GM11168 (cell line): ENCODE data around the gene KAT8.
"Not testable (repeated sequence)": the region's sequence is repeated elsewhere in the genome, so short reads cannot be mapped to it uniquely, and the experiment has no call there.

Source experiments
- in situ Hi-C: fragments of 300-500 bp; cut with MboI; formaldehyde crosslinking; loops from one replicate; pipeline ENCODE4 v1.12.0; 2022; ENCODE audit warnings: low sequenced_read_pairs; ENCODE audit not compliant: unreplicated experiment

KAT8 gene

DNA sequence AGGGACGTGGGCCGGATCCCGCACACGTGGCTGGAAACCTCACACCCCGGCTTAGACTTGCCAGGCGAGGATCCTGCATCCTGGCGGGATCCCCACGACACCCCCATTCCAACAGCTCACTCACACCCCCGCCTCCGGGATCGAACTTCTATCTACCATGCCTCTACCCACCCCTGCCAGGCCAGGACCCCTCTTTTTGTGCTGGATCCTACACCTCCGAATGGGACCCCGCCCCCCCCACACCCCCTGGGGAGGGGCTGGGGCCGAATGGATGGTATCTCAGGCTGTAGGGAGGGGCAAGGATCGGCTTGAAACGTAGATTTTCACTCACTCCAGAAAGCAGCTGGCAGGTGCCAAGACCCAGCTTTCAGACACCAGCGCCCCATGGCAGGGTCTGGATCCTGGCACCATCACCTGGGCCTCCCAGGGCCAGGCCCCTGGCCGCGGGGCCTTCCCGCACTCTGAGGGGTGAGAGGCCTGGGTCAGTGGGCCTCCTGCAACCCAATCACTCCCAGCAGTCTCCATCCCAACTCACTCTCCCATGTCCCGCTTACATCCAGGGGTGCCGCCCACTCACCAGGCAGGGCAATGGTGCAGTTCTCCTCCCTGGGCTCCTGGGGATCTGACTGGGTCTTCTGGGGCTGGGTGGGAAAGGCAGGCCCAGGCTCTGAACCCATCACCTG, 25.7 kb downstream of the KAT8 start:
- in situ Hi-C loops: no loop called here

GRCh38 chr16:31143694-31144148, 26.3 kb downstream of the KAT8 start:
- in situ Hi-C loops: no loop called here

DNA sequence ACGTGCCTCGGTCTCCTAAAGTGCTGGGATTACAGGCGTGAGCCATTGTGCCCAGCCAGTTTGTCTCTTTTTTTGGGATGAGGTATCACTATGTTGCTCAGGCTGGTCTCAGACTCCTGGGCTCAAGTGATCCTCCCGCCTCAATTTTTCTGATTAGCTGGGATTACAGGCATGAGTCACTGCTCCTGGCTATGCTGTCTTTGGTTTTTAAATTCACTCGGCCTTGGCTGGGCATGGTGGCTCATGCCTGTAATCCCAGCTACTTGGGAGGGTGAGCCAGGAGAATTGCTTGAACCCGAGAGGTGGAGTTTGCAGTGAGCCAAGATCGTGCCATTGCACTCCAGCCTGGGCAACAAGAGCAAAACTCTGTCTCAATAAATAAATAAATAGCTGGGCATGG, 27.0 kb downstream of the KAT8 start:
- in situ Hi-C loops: not testable (repeated sequence)

DNA sequence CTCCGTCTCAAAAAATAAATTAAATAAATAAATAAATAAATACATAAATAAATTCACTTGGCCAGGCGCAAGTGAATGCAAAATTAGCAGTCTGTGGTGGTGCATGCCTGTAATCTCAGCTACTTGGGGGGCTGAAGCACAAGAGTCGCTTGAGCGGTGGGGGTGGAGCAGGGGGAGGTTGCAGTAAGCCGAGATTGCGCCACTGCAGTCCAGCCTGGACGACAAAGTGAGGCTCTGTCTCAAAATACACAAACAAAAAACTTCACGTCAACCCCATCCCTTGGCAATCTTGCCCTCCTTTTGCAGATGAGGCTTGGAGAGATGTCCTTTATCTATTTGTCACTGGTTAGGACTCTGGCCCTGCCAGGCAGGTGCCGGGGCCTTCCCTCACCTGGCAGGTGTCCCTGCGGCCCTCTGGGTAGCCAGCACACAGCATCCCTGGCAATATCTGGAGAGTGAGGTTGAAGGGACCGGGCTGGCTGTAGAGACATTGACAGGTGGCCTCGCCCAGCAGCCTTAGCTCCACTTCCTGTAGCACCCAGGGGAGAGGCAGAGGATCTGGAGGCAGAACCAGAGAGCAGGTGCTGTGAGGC, 28.0 kb downstream of the KAT8 start:
- in situ Hi-C loops: no loop called here

DNA sequence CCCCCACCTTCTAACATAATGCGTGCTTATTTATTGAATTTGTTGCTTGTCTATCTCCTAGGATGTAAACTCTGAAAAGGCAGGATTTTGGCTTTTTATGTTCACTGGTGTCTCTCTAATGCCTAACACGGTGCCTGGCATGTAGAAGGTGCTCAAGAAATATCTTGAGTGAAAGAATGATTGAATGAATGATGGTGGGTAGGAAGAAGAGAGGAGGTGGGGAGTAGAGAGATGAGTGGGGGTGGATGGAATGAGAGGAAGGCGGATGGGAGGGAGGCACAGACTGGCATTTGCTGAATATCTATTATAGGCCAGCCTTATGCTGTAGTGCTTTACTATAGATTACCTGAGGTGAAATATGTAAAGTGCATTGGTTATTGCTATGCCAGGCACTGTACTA, 30.1 kb downstream of the KAT8 start:
- in situ Hi-C loops: no loop called here

- in situ Hi-C loops: no loop called here
Measured at GRCh38 chr16:31148281-31148728, 30.8 kb downstream of the KAT8 start.

GRCh38 chr16:31148896-31149295, 31.4 kb downstream of the KAT8 start:
- in situ Hi-C loops: no loop called here

DNA sequence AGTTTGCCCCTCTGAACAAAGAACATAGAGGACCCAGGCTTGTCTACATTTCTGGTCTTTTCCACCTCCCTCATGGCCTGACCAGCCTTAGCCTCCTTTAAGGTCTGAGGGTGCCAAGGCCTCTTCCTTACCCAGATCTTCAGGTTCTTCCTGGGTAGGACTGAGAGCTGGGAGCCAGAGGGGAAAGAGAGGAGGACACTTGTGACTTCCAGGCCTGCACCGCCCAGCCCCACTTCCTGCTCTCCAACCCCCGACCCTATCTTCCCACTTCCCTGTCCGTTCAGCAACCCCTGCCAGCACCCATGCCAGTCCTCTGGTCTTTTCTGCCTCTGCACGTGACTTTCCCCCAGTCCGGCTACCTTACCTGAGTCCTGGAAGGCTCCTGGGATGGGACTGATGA, 31.9 kb downstream of the KAT8 start:
- in situ Hi-C loops: no loop called here

DNA sequence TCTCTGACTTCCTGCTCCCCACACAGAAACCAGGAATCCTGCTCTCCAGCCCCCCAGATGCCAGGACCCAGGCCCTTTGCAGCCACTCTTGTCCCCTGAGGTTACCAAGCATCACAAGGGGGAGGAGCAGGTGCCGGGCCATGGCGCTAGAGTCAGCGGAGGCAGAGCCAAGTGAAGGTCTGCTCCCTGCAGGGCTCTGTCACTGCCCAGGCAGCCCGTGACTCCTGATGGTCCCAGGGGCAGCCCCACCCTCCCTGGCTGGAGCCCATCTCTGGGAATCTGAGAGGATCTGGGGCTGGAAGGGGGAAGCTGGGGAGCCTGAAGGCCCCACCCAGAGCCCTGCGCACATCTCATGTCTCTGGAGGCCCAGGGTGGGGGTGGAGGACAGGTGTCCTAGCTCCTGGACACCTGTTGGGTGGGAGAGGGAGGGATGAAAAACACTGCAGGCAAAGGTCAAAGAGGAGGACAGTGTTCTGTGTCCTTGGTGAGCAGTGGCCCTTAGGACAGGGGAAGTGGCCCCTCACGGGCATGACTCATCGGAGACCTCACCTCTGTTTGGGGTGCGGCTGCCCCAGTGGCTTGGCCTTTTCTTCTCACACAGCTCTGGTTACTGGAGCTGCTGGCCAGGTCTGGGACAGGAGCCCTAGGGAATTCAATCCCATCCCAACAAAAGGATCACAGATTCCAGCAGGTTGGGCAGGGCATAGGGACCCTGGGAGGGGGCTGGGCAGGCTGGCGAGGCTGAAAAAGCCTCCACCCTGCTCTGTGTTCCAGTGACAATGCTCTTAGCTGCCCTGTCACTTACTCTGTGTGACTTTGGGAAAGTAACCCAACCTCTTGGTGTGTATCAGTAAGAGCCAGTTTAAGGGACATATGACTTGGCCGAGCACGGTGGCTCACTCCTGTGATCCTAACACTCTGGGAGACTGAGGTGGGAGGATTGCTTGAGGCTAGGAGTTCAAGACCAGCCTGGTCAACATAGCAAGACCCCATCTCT, 32.7 kb downstream of the KAT8 start, which contains the start of gene PRSS36:
Gene PRSS36 (minus strand): TSS at position 173 of the 997 bp plus-strand sequence. CDS start 31 bp downstream, at position 142.
- in situ Hi-C loops: no loop called here

DNA sequence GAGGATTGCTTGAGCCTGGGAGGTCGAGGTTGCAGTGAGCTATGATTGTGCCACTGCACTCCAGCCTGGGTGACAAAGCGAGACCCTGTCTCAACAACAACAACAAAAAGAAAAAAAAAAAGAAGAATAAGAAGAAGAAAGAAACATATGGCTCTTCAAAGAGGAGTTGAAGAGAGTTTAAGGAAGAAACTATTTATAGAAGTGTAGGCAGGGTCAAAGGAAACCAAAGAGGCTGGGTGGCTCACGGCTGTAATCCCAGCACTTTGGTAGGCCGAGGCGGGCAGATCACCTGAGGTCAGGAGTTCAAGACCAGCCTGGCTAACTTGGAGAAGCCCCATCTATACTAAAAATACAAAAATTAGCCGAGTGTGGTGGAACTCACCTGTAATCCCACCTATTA, 33.5 kb downstream of the KAT8 start:
- in situ Hi-C loops: not testable (repeated sequence)

DNA sequence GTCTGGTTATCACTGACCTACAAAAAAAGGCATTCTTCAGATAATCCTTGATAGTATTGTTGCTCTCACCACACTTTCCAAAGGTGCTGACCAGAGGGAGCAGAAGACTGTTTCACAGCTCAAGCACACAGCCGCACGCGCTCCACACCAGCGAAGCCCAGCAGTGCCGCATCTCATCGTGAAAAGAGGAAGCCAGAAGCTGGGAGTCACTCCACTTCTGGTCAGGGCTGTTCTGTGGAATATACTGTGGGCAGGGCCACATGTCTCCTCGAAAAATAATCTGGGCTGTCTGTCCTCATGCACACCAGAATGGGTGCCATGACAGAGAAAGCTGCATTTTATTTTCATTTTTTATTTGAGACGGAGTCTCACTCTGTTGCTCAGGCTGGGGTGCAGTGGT, 39.7 kb downstream of the KAT8 start:
- in situ Hi-C loops: no loop called here

DNA sequence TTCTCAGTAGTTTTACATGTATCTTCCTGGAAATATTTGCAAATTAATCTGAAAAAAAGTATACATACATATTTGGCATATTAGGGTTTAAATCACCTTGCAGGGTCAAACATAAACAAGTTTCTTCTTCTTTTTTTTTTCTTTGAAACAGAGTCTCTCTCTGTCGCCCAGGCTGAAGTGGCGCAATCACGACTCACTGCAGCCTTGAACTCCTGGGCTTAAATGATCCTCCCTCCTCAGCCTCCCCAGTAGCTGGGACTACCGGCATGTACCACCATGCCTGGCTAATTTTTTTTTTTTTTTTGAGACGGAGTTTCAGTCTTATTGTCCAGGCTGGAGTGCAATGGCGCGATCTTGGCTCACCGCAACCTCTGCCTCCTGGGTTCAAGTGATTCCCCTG, 49.9 kb downstream of the KAT8 start:
- in situ Hi-C loops: no loop called here

DNA sequence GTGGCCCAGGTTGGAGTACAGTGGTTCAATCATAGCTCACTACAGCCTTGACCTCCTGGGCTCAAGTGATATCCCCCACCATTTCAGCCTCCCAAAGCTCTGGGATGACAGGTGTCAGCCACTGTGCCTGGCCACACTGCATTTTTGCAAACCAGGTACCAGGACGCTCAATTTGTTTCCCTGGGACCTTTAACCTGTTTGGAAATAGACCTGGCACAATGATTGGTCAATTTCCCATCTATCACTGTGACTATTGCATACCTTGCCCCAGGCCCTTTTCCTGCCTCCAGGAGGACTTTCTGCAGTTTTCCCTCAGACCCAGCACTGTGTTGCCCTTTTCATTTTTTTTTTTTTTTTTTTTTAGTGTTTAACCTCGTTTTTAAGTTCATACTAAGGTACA, 51.4 kb downstream of the KAT8 start:
- in situ Hi-C loops: no loop called here

- in situ Hi-C loops: not testable (repeated sequence)
Measured at GRCh38 chr16:31170048-31170447, 52.6 kb downstream of the KAT8 start.

GRCh38 chr16:31177136-31177535, 59.7 kb downstream of the KAT8 start:
- in situ Hi-C loops: no loop called here

- in situ Hi-C loops: no loop called here
Measured at GRCh38 chr16:31179219-31179746, 61.8 kb downstream of the KAT8 start.

GRCh38 chr16:31179747-31180459, 62.4 kb downstream of the KAT8 start, which contains the start of gene FUS:
Gene FUS, plus strand, starts transcription at chr16:31180139. Its CDS starts 76 bp downstream, at chr16:31180215.
- in situ Hi-C loops: no loop called here
